ENCODE results near the gene KIF6.

DNA sequence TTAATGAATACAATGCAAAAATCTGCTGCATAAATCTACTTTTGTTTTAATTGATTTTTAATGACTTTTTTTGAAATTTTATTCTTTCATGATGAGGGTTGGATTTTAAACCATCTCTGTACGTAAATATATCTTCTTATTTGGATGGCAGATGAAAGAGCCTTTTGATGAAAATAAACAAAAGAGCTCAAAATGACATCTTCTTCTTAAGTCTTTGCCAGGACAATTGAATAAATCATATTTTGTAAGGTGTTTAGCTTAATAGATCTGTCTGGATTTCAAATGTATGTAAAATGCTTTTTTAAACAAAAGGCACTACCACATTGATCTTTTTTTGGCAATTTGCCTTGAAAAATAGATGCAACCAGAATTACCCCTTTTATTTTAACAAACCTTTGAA is 39.3 kb downstream of the KIF6 start:
- no peak for TF ChIP-seq POLR2A (IDR thresholded peaks at IDR 0.05)
- TF ChIP-seq CTCF (IDR thresholded peaks at IDR 0.05), result no peak
- no peak for TF ChIP-seq EP300 (IDR thresholded peaks at IDR 0.05; ENCODE audit: low read depth)
- no peak for TF ChIP-seq POLR2AphosphoS5 (IDR thresholded peaks at IDR 0.05)
